K562 (cell line): ENCODE data around the gene PHF24. TPM values are rescaled to one million over a fixed set of nuclear protein-coding genes. Genes with fewer than 3 reads are reported as not detected.
"Not testable (repeated sequence)": the region's sequence is repeated elsewhere in the genome, so short reads cannot be mapped to it uniquely, and the experiment has no call there.

Experiments used
- ATAC-seq: fragments of 200-7000 bp; cut with Tn5 transposase; 3 replicates; pipeline ENCODE4 v1.9.1; 2020; ENCODE audit warnings: moderate library complexity
- BruUV-seq: library from RNA; stranded (reverse); fragments of 400-500 nt; replicated peaks from 2 replicates; lab custom pipeline; 2021; lab: Mats Ljungman, UMichigan
- CTCF ChIA-PET: fragments of 300-600 bp; formaldehyde crosslinking; extraction: SDS; loops from one replicate; lab custom pipeline; 2021; ENCODE audit warnings: low intra/inter-chr PET ratio; lab: Yijun Ruan, JAX
- POLR2A ChIA-PET: fragments of 300-600, 350-650 bp; sonication (Branson Sonifier 250); formaldehyde crosslinking; extraction: SDS; loops from one replicate; lab custom pipeline; 2021; ENCODE audit warnings: antibody characterized with exemption, inconsistent platforms; lab: Yijun Ruan, JAX
- DNase-seq, 4 experiments: peaks; one replicate each; pipeline versions ENCODE4 v3.0.0 to v3.0.0-alpha.2; 2011 to 2018; ENCODE audit warnings: low spot score in 3 of 4, mixed read lengths in 3 of 4; ENCODE audit errors: extremely low read depth in 1 of 4
- FAIRE-seq: peaks from 2 replicates; lab custom pipeline; 2011; peaks lifted over from hg19 to GRCh38; lab: Jason Lieb, UNC
- H2AFZ ChIP-seq: 2 replicates; pipeline ENCODE4 v1.6.0; 2011; ENCODE audit warnings: low read depth, low read length, control low read depth, inconsistent platforms
- H3K27ac ChIP-seq: fragments of 200-600 bp; 3 replicates; pipeline ENCODE4 v1.8.0; 2011; ENCODE audit warnings: low read depth, mild to moderate bottlenecking, control low read depth, inconsistent platforms, low read length, moderate library complexity, mixed read lengths; ENCODE audit errors: extremely low read depth
- H3K27me3 ChIP-seq, 2 experiments: fragments of 300-600 bp in 1 of 2; 2 replicates in 1 of 2; 3 replicates in 1 of 2; pipeline versions ENCODE4 v1.6.0 to v1.8.0; 2011; ENCODE audit warnings: inconsistent platforms in 2 of 2, low read length in 2 of 2, mild to moderate bottlenecking in 1 of 2, mixed read lengths in 1 of 2, moderate library complexity in 1 of 2; ENCODE audit not compliant: control insufficient read depth in 2 of 2, insufficient read depth in 2 of 2
- H3K36me3 ChIP-seq: fragments of 300-600 bp; 3 replicates; pipeline ENCODE4 v1.8.0; 2011; ENCODE audit warnings: mild to moderate bottlenecking, low read length, inconsistent platforms; ENCODE audit not compliant: control insufficient read depth, insufficient read depth
- H3K4me1 ChIP-seq, 2 experiments: fragments of 200-600 bp in 1 of 2; replicated peaks in 1 of 2; 2 replicates in 1 of 2; 3 replicates in 1 of 2; pipeline versions ENCODE4 v1.5.1 to v1.8.0; 2011; ENCODE audit warnings: inconsistent platforms in 2 of 2, low read length in 2 of 2, mild to moderate bottlenecking in 1 of 2, mixed read lengths in 1 of 2, moderate library complexity in 1 of 2; ENCODE audit not compliant: control insufficient read depth in 2 of 2, insufficient read depth in 2 of 2
- H3K4me2 ChIP-seq: 2 replicates; pipeline ENCODE4 v1.6.1; 2011; ENCODE audit warnings: low read length, control low read depth, inconsistent platforms, mixed read lengths; ENCODE audit not compliant: insufficient read depth
- H3K4me3 ChIP-seq: fragments of 200-600 bp; sonication (generic), shearing (Covaris generic); 2 replicates; pipeline ENCODE4 v1.5.1; 2016; ENCODE audit warnings: control low read depth, inconsistent platforms
- H3K79me2 ChIP-seq: fragments of 200-600 bp; 3 replicates; pipeline ENCODE4 v1.8.0; 2011; ENCODE audit warnings: low read length, inconsistent platforms; ENCODE audit not compliant: control insufficient read depth, insufficient read depth
- H3K9ac ChIP-seq, 2 experiments: 2 replicates each; pipeline versions ENCODE4 v1.6.0 to v1.6.1; 2011; ENCODE audit warnings: low read depth in 2 of 2, low read length in 2 of 2, control low read depth in 1 of 2, inconsistent platforms in 1 of 2, mild to moderate bottlenecking in 1 of 2, mixed read lengths in 1 of 2; ENCODE audit not compliant: insufficient read depth in 1 of 2
- H3K9me1 ChIP-seq: one replicate; pipeline ENCODE4 v1.6.0; 2011; ENCODE audit warnings: inconsistent platforms, mild to moderate bottlenecking, low read length, moderate library complexity; ENCODE audit not compliant: control insufficient read depth, insufficient read depth
- H3K9me3 ChIP-seq: replicated peaks from 2 replicates; pipeline ENCODE4 v1.5.1; 2011; ENCODE audit warnings: low read depth, low read length, inconsistent platforms; ENCODE audit not compliant: control insufficient read depth, insufficient read depth
- H4K20me1 ChIP-seq: replicated peaks from 2 replicates; pipeline ENCODE4 v1.6.1; 2011; ENCODE audit warnings: low read length, inconsistent platforms, mixed read lengths; ENCODE audit not compliant: control insufficient read depth, insufficient read depth
- CBFA2T2 ChIP-seq: fragments of 450-650 bp; conservative IDR thresholded peaks from 2 replicates; pipeline ENCODE4 v1.6.1; 2017; ENCODE audit warnings: mild to moderate bottlenecking
- CXXC5 ChIP-seq: fragments of 250-450 bp; sonication (Bioruptor Pico); IDR thresholded peaks from 2 replicates; pipeline ENCODE4 v1.8.0; 2022; ENCODE audit warnings: inconsistent platforms, mild to moderate bottlenecking, moderate library complexity
- DPF2 ChIP-seq: fragments of 450-650 bp; IDR thresholded peaks from 2 replicates; pipeline ENCODE4 v1.6.1; 2016
- ELF4 ChIP-seq: fragments of 450-650 bp; formaldehyde crosslinking; IDR thresholded peaks from 2 replicates; pipeline ENCODE4 v1.4.0; 2022; ENCODE audit warnings: missing genetic modification characterization
- ETV1 ChIP-seq: fragments of 450-650 bp; conservative IDR thresholded peaks from 2 replicates; pipeline ENCODE4 v1.6.1; 2016; ENCODE audit warnings: missing genetic modification characterization, control low read depth, low read depth, missing compliant biosample characterization
- FOXM1 ChIP-seq, 2 experiments: fragments of 450-650 bp in 1 of 2; sonication (generic) in 1 of 2; formaldehyde crosslinking in 1 of 2; IDR thresholded peaks; 2 replicates each; pipeline versions ENCODE4 v1.6.1 to v1.9.0; 2017 to 2022; ENCODE audit warnings: low read depth in 2 of 2, mild to moderate bottlenecking in 2 of 2, missing genetic modification reagents in 1 of 2, moderate library complexity in 1 of 2
- GATAD2A ChIP-seq: fragments of 450-650 bp; IDR thresholded peaks from 2 replicates; pipeline ENCODE4 v1.6.1; 2017
- HDAC2 ChIP-seq: fragments of 450-650 bp; IDR thresholded peaks from 2 replicates; pipeline ENCODE4 v1.6.1; 2016; ENCODE audit warnings: mild to moderate bottlenecking
- KDM1A ChIP-seq, 2 experiments: fragments of 450-650 bp; IDR thresholded peaks; 2 replicates each; pipeline ENCODE4 v1.6.1; 2016; ENCODE audit warnings: mild to moderate bottlenecking in 2 of 2
- MEF2D ChIP-seq: conservative IDR thresholded peaks from 2 replicates; pipeline ENCODE4 v1.6.1; 2016; ENCODE audit warnings: low read depth, missing genetic modification characterization, missing compliant biosample characterization
- MTA1 ChIP-seq: fragments of 450-650 bp; IDR thresholded peaks from 2 replicates; pipeline ENCODE4 v1.6.1; 2017; ENCODE audit warnings: borderline replicate concordance
- MTA2 ChIP-seq: fragments of 450-650 bp; IDR thresholded peaks from 2 replicates; pipeline ENCODE4 v1.6.1; 2016; ENCODE audit warnings: low read depth
- NCOR1 ChIP-seq: fragments of 450-650 bp; IDR thresholded peaks from 2 replicates; pipeline ENCODE4 v1.6.1; 2016; ENCODE audit warnings: mild to moderate bottlenecking, moderate library complexity
- NFIC ChIP-seq: fragments of 450-650 bp; IDR thresholded peaks from 2 replicates; pipeline ENCODE4 v1.6.1; 2017; ENCODE audit warnings: mild to moderate bottlenecking, inconsistent platforms
- NR2C1 ChIP-seq, 2 experiments: fragments of 450-650 bp; IDR thresholded peaks; 2 replicates each; pipeline ENCODE4 v1.6.1; 2017; ENCODE audit warnings: mild to moderate bottlenecking in 2 of 2, antibody characterized with exemption in 1 of 2, inconsistent platforms in 1 of 2, missing compliant biosample characterization in 1 of 2, missing genetic modification characterization in 1 of 2
- OTX1 ChIP-seq: fragments of 450-650 bp; formaldehyde crosslinking; IDR thresholded peaks from 2 replicates; pipeline ENCODE4 v1.4.0; 2022; ENCODE audit warnings: mild to moderate bottlenecking
- PHB2 ChIP-seq: fragments of 450-650 bp; IDR thresholded peaks from 2 replicates; pipeline ENCODE4 v1.6.1; 2017; ENCODE audit warnings: low read depth
- SMARCE1 ChIP-seq: fragments of 450-650 bp; IDR thresholded peaks from 2 replicates; pipeline ENCODE4 v1.7.1; 2016; ENCODE audit warnings: mild to moderate bottlenecking
- SOX6 ChIP-seq: fragments of 450-650 bp; IDR thresholded peaks from 2 replicates; pipeline ENCODE4 v1.6.1; 2014; ENCODE audit warnings: mild to moderate bottlenecking
- TAL1 ChIP-seq: fragments of 450-650 bp; IDR thresholded peaks from 2 replicates; pipeline ENCODE4 v1.6.1; 2016; ENCODE audit warnings: mild to moderate bottlenecking
- TCF3 ChIP-seq: sonication (generic); formaldehyde crosslinking; IDR thresholded peaks from 2 replicates; pipeline ENCODE4 v1.4.0; 2020; ENCODE audit warnings: mild to moderate bottlenecking, missing genetic modification reagents
- TEAD4 ChIP-seq, 2 experiments: sonication (generic) in 1 of 2; formaldehyde crosslinking in 1 of 2; IDR thresholded peaks; 2 replicates each; pipeline versions ENCODE4 v1.6.1 to v1.8.0; 2012 to 2022; ENCODE audit warnings: borderline replicate concordance in 1 of 2, inconsistent platforms in 1 of 2, low read length in 1 of 2, mild to moderate bottlenecking in 1 of 2, missing genetic modification reagents in 1 of 2
- WGBS: fragments of 100-300 bp; shearing (Covaris generic); methylation state at CpG from one replicate; pipeline ENCODE4 v1.1.6; 2016; ENCODE audit warnings: low coverage, mixed read lengths; ENCODE audit not compliant: insufficient coverage; ENCODE audit errors: missing lambda C conversion rate; 5-methylcytosine and 5-hydroxymethylcytosine counted together
- in situ Hi-C: fragments of 300-500 bp; cut with MboI; formaldehyde crosslinking; loops from 4 replicates; pipeline ENCODE4 v1.15.0; 2018; ENCODE audit warnings: inconsistent platforms, mixed read lengths
- intact Hi-C: fragments of 100-400 bp; cut with micrococcal nuclease; formaldehyde crosslinking; loops from 2 replicates; pipeline ENCODE4 v1.14.2; 2022
- polyA plus RNA-seq, 8 experiments: library from polyadenylated mRNA; depleted of rRNA in 4 of 8; stranded (reverse) in 5 of 8; unstranded in 3 of 8; fragments of >200 nt; fragmentation: Nextera tagmentation in 2 of 8; fragmentation: Illumina TruSeq in 1 of 8; extraction: Ambion mirVana in 2 of 8; extraction: Trizol in 1 of 8; gene quantifications; 2 replicates each; pipeline versions ENCODE4 v1.2.1 to v1.2.3, GENCODE V29; 2011 to 2014; ENCODE audit warnings: inconsistent platforms in 1 of 8, missing spikeins in 1 of 8
- total RNA-seq, 7 experiments: library from RNA; depleted of rRNA in 6 of 7; stranded (reverse); fragments of >200 nt in 6 of 7; fragmentation: Illumina TruSeq in 2 of 7; extraction: Trizol in 2 of 7; gene quantifications; 2 replicates each; pipeline versions ENCODE4 v1.2.1 to v1.2.3, GENCODE V29; 2011 to 2021; ENCODE audit warnings: low replicate concordance in 1 of 7
- TF ChIP-seq, protein P1 (sequence below): fragments of 450-650 bp; IDR thresholded peaks from 2 replicates; pipeline ENCODE4 v1.6.1; 2016; ENCODE audit warnings: antibody characterized with exemption
- TF ChIP-seq, protein P2 (sequence below): fragments of 200-800 bp; sonication (Bioruptor generic); IDR thresholded peaks from 2 replicates; pipeline ENCODE4 v1.6.1; 2017; ENCODE audit warnings: missing genetic modification characterization, missing compliant biosample characterization

The PHF24 gene
- total and polyA plus RNA-seq, 9 of the 15 experiments (the other 6 are each of a cell fraction or from before 2014, with no cell fraction given): 0.01 TPM; not detected in 7

DNA sequence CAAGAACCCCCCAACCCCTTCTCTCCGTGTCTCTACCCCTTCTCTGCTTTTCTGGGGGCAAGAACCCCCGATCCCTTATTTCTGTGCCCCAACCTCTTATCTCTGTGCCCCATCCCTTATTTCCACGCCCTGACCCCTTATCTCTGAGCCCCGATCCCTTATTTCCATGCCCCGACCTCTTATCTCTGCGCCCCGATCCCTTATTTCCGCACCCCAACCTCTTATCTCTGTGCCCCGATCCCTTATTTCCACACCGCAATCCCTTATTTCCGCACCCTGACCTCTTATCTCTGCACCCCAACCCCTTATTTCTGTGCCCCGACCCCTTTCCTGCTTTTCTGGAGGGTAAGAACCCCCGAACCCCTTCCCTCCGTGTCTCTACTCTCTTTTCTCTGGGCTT lies 46.2 kb downstream of the PHF24 start:
- H3K27me3 ChIP-seq; H3K27ac ChIP-seq; in situ Hi-C loops; H3K79me2 ChIP-seq; intact Hi-C loops; FAIRE-seq; H3K9ac ChIP-seq; CTCF ChIA-PET; BruUV-seq; DNase-seq; H3K36me3 ChIP-seq; POLR2A ChIA-PET; H3K9me1 ChIP-seq; H3K9me3 ChIP-seq; H3K4me2 ChIP-seq; H2AFZ ChIP-seq; H3K4me3 ChIP-seq; ATAC-seq; H4K20me1 ChIP-seq; TF ChIP-seq FOXM1 (CRISPR knock-in tag; IDR thresholded peaks at IDR 0.05; ENCODE audit: low read depth); TEAD4 (CRISPR knock-in tag; IDR thresholded peaks at IDR 0.05; ENCODE audit: borderline replicate concordance): not testable (repeated sequence)
- H3K4me1 ChIP-seq: peaks cover 12 to 31% of the 10 kb centered on the region in 2 experiments
- 2% methylated on average over 7 of the region's 14 CpGs for WGBS
- TF ChIP-seq, protein P1, sequence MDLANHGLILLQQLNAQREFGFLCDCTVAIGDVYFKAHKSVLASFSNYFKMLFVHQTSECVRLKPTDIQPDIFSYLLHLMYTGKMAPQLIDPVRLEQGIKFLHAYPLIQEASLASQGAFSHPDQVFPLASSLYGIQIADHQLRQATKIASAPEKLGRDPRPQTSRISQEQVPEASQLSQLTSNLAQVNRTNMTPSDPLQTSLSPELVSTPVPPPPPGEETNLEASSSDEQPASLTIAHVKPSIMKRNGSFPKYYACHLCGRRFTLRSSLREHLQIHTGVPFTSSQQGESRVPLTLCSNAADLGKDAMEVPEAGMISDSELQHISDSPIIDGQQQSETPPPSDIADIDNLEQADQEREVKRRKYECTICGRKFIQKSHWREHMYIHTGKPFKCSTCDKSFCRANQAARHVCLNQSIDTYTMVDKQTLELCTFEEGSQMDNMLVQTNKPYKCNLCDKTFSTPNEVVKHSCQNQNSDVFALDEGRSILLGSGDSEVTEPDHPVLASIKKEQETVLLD: peak; percentile 74; the same call in 1 of the 2 replicates
- TF ChIP-seq MTA1: 0 out of 2 replicates have a peak, but pooled peaks have one; percentile 58
- TF ChIP-seq FOXM1 (IDR thresholded peaks at IDR 0.05; ENCODE audit: low read depth): peak; percentile 70
- peak; percentile 88 for TF ChIP-seq SMARCE1
- peak; percentile 77 for TF ChIP-seq CXXC5
- peak; percentile 82 for TF ChIP-seq DPF2
- peak; percentile 94 for TF ChIP-seq TAL1
- peak; percentile 90 for TF ChIP-seq OTX1 (CRISPR knock-in tag)
- peak; percentile 68 for TF ChIP-seq NFIC
- TF ChIP-seq ETV1 (tag): peak; percentile 58; the same call in 1 of the 2 replicates
- peak; percentile 47; the same call in 1 of the 2 replicates for TF ChIP-seq GATAD2A
- 0 out of 2 replicates have a peak, but pooled peaks have one; percentile 18 for TF ChIP-seq HDAC2
- TF ChIP-seq ELF4 (CRISPR knock-in tag): peak; percentile 99
- TF ChIP-seq NR2C1 (IDR thresholded peaks at IDR 0.05): peak; percentile 73
- peak; percentile 80 for TF ChIP-seq NR2C1 (tag; IDR thresholded peaks at IDR 0.05)
- peak; percentile 94 for TF ChIP-seq CBFA2T2
- TF ChIP-seq NCOR1: peak; percentile 94
- TF ChIP-seq, protein P2, sequence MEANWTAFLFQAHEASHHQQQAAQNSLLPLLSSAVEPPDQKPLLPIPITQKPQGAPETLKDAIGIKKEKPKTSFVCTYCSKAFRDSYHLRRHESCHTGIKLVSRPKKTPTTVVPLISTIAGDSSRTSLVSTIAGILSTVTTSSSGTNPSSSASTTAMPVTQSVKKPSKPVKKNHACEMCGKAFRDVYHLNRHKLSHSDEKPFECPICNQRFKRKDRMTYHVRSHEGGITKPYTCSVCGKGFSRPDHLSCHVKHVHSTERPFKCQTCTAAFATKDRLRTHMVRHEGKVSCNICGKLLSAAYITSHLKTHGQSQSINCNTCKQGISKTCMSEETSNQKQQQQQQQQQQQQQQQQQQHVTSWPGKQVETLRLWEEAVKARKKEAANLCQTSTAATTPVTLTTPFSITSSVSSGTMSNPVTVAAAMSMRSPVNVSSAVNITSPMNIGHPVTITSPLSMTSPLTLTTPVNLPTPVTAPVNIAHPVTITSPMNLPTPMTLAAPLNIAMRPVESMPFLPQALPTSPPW: peak; percentile 39
- peak; percentile 75 for TF ChIP-seq TCF3 (CRISPR knock-in tag)
- TF ChIP-seq KDM1A (IDR thresholded peaks at IDR 0.05): 0 out of 4 replicates have a peak, but pooled peaks of 1 of the 2 experiments have one; percentile 10
- TF ChIP-seq PHB2: peak; percentile 82
- TF ChIP-seq MEF2D (tag): 0 out of 2 replicates have a peak, but pooled peaks have one; percentile 30
- TF ChIP-seq TEAD4 (IDR thresholded peaks at IDR 0.05; ENCODE audit: low read length): peak; percentile 37; the same call in 1 of the 2 replicates
- TF ChIP-seq SOX6: peak; percentile 47
- TF ChIP-seq MTA2: peak; percentile 90
